Mesendoderm (in vitro differentiated cells): ENCODE results near the gene NKAPD1.

Experiments
- DNase-seq: peaks from one replicate; pipeline ENCODE4 v3.0.0; 2013
- H2AK5ac ChIP-seq: 2 replicates; pipeline ENCODE4 v1.6.1; 2013; ENCODE audit warnings: low read length, inconsistent platforms
- H2BK120ac ChIP-seq: 2 replicates; pipeline ENCODE4 v1.6.1; 2013; ENCODE audit warnings: low read depth, mild to moderate bottlenecking, low read length, moderate library complexity, mixed read lengths
- H2BK15ac ChIP-seq: replicated peaks from 2 replicates; pipeline ENCODE4 v1.6.1; 2013; ENCODE audit warnings: low read depth, mild to moderate bottlenecking, moderate library complexity
- H2BK5ac ChIP-seq: 2 replicates; pipeline ENCODE4 v1.6.1; 2013; ENCODE audit warnings: low read length, inconsistent platforms
- H3K18ac ChIP-seq: 2 replicates; pipeline ENCODE4 v1.6.1; 2013; ENCODE audit warnings: mild to moderate bottlenecking, low read length, mixed read lengths
- H3K23ac ChIP-seq: one replicate; pipeline ENCODE4 v1.6.1; 2013; ENCODE audit warnings: low read length
- H3K27ac ChIP-seq: 2 replicates; pipeline ENCODE4 v1.5.1; 2013; ENCODE audit warnings: low read depth, mild to moderate bottlenecking, inconsistent platforms, low read length, moderate library complexity
- H3K27me3 ChIP-seq: 2 replicates; pipeline ENCODE4 v1.6.1; 2013; ENCODE audit warnings: low read length, control low read depth, mild to moderate bottlenecking, inconsistent platforms; ENCODE audit not compliant: insufficient read depth, poor library complexity
- H3K36me3 ChIP-seq: 2 replicates; pipeline ENCODE4 v1.6.1; 2013; ENCODE audit warnings: low read length, inconsistent platforms; ENCODE audit not compliant: control insufficient read depth, insufficient read depth
- H3K4ac ChIP-seq: one replicate; pipeline ENCODE4 v1.6.1; 2013; ENCODE audit warnings: low read depth, mild to moderate bottlenecking, low read length, moderate library complexity
- H3K4me1 ChIP-seq: 2 replicates; pipeline ENCODE4 v1.6.1; 2013; ENCODE audit warnings: low read depth, low read length, inconsistent platforms; ENCODE audit not compliant: control insufficient read depth
- H3K4me2 ChIP-seq: 2 replicates; pipeline ENCODE4 v1.6.1; 2013; ENCODE audit warnings: low read length
- H3K4me3 ChIP-seq: 2 replicates; pipeline ENCODE4 v1.5.1; 2013; ENCODE audit warnings: mild to moderate bottlenecking, low read length
- H3K56ac ChIP-seq: one replicate; pipeline ENCODE4 v1.6.1; 2013; ENCODE audit warnings: low read length
- H3K79me1 ChIP-seq: 2 replicates; pipeline ENCODE4 v1.6.1; 2013; ENCODE audit warnings: low read length, inconsistent platforms
- H3K79me2 ChIP-seq: 2 replicates; pipeline ENCODE4 v1.6.1; 2013; ENCODE audit warnings: mild to moderate bottlenecking, low read length; ENCODE audit not compliant: control insufficient read depth, insufficient read depth
- H3K9ac ChIP-seq: 2 replicates; pipeline ENCODE4 v1.6.1; 2013; ENCODE audit warnings: low read length, inconsistent platforms
- H4K5ac ChIP-seq: one replicate; pipeline ENCODE4 v1.6.1; 2013; ENCODE audit warnings: low read length
- H4K8ac ChIP-seq: one replicate; pipeline ENCODE4 v1.6.1; 2013; ENCODE audit warnings: low read depth, mild to moderate bottlenecking, control low read depth, low read length, moderate library complexity
- WGBS: extraction: QIAGEN DNeasy Blood & Tissue Kit; methylation state at CpG from one replicate; pipeline ENCODE4 v1.1.7; 2013; ENCODE audit warnings: low lambda C conversion rate, missing lambda C conversion rate; ENCODE audit not compliant: insufficient coverage; ENCODE audit errors: extremely low coverage; 5-methylcytosine and 5-hydroxymethylcytosine counted together

Gene NKAPD1

GRCh38 chr11:112062923-112063322 lies 11.2 kb upstream of the NKAPD1 start:
- no peak overlapping the region for H2BK120ac ChIP-seq
- H2AK5ac ChIP-seq: no peak overlapping the region
- H3K36me3 ChIP-seq: peaks cover 4% of the 10 kb centered on the region
- no peak for DNase-seq
- no peak overlapping the region for H4K5ac ChIP-seq
- H4K8ac ChIP-seq: no peak overlapping the region
- no peak overlapping the region for H3K4me2 ChIP-seq
- no peak overlapping the region for H3K27ac ChIP-seq
- no peak overlapping the region for H3K56ac ChIP-seq
- H3K27me3 ChIP-seq: no peaks in the 10 kb centered on the region
- no peak overlapping the region for H3K23ac ChIP-seq
- H2BK15ac ChIP-seq: no peak overlapping the region
- H3K18ac ChIP-seq: no peak overlapping the region
- no peaks in the 10 kb centered on the region for H3K79me1 ChIP-seq
- H3K4ac ChIP-seq: no peak overlapping the region
- no peak overlapping the region for H3K4me3 ChIP-seq
- no peak overlapping the region for H3K9ac ChIP-seq
- no peak overlapping the region for H2BK5ac ChIP-seq
- no CpG with 5 or more reads among the region's 1 CpG for WGBS
- no peaks in the 10 kb centered on the region for H3K4me1 ChIP-seq
- no peaks in the 10 kb centered on the region for H3K79me2 ChIP-seq

- H3K27me3 ChIP-seq: no peaks in the 10 kb centered on the region
- no peak overlapping the region for H3K56ac ChIP-seq
- no peak overlapping the region for H3K4ac ChIP-seq
- no peak overlapping the region for H4K8ac ChIP-seq
- H2AK5ac ChIP-seq: no peak overlapping the region
- no peak overlapping the region for H2BK15ac ChIP-seq
- no peak overlapping the region for H4K5ac ChIP-seq
- no peak overlapping the region for H3K9ac ChIP-seq
- H3K36me3 ChIP-seq: peaks cover 9% of the 10 kb centered on the region
- H2BK120ac ChIP-seq: no peak overlapping the region
- H3K18ac ChIP-seq: no peak overlapping the region
- no peak overlapping the region for H3K4me2 ChIP-seq
- peaks cover 12% of the 10 kb centered on the region for H3K79me1 ChIP-seq
- H3K4me3 ChIP-seq: no peak overlapping the region
- H2BK5ac ChIP-seq: no peak overlapping the region
- no peak overlapping the region for H3K27ac ChIP-seq
- no peak overlapping the region for H3K23ac ChIP-seq
- no peaks in the 10 kb centered on the region for H3K4me1 ChIP-seq
- no peak for DNase-seq
- WGBS: no CpG with 5 or more reads among the region's 4 CpGs
- H3K79me2 ChIP-seq: peaks cover 20% of the 10 kb centered on the region
Observed at GRCh38 chr11:112082729-112083128, 8.6 kb downstream of the NKAPD1 start.

DNA sequence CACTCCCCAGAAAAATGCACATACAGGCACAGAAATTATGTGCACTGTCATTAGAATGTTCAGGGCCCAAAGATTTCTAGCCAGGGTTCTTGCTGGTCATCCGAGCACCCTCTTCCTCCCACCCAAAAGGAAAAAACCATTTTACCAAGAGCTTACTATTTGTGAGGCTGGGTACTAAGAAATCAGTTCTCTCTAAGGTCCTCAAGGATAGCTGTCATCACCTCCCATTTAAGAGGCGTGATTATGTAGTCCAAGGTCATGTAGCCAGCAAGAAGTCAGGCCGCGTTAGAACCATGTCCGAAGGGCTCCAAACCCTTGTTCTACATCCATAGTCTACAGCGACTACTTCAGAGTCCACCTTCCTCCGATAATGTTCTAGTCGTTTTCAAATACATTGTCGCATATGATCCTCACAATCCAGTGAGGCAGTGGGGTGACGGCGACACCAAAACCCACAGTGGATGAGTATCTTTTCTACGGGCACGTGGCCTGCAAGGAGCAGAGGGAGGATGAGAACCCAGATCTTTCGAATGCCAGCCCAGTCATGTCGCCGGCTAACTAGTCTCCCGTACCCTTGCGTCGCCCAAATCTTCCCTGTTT lies 11.8 kb downstream of the NKAPD1 start:
- no peak overlapping the region for H3K27ac ChIP-seq
- peaks cover 6% of the 10 kb centered on the region for H3K36me3 ChIP-seq
- peaks cover 22% of the 10 kb centered on the region for H3K79me2 ChIP-seq
- H3K9ac ChIP-seq: peak overlapping the region; percentile 94
- no peak overlapping the region for H4K5ac ChIP-seq
- no peaks in the 10 kb centered on the region for H3K27me3 ChIP-seq
- H4K8ac ChIP-seq: no peak overlapping the region
- no peak overlapping the region for H3K23ac ChIP-seq
- peak overlapping the region; percentile 90 for H3K4me3 ChIP-seq
- H2BK15ac ChIP-seq: no peak overlapping the region
- H2AK5ac ChIP-seq: no peak overlapping the region
- no peak overlapping the region for H2BK5ac ChIP-seq
- no peak overlapping the region for H3K18ac ChIP-seq
- peak overlapping the region; percentile 69 for H3K4me2 ChIP-seq
- no CpG with 5 or more reads among the region's 19 CpGs for WGBS
- no peaks in the 10 kb centered on the region for H3K4me1 ChIP-seq
- peak; percentile 36 for DNase-seq
- no peak overlapping the region for H2BK120ac ChIP-seq
- peak overlapping the region; percentile 96 for H3K56ac ChIP-seq
- H3K4ac ChIP-seq: peak overlapping the region; percentile 76
- peaks cover 13% of the 10 kb centered on the region for H3K79me1 ChIP-seq

- Histone ChIP-seq H3K27me3 (no peaks in the 10 kb centered on the region), H3K27ac (no peak within 1 kb of the TSS), H4K8ac (no peak within 1 kb of the TSS)
Observed at GRCh38 chr11:112086422-112087191, 12.5 kb downstream of the NKAPD1 start, which contains the start of the genes SDHD and TIMM8B. Gene SDHD, plus strand, starts transcription at chr11:112086873. Its CDS starts 35 bp downstream, at chr11:112086908. Gene TIMM8B, minus strand, starts transcription at chr11:112086756. Its CDS starts 33 bp downstream, at chr11:112086723.

GRCh38 chr11:112087212-112087611 lies 13.1 kb downstream of the NKAPD1 start:
- peaks cover 6% of the 10 kb centered on the region for H3K36me3 ChIP-seq
- DNase-seq: peak; percentile 1
- peak overlapping the region; percentile 68 for H3K4me2 ChIP-seq
- H3K18ac ChIP-seq: no peak overlapping the region
- no peak overlapping the region for H3K27ac ChIP-seq
- H3K56ac ChIP-seq: peak overlapping the region; percentile 95
- no peak overlapping the region for H2BK15ac ChIP-seq
- peak overlapping the region; percentile 92 for H3K9ac ChIP-seq
- H3K79me2 ChIP-seq: peaks cover 22% of the 10 kb centered on the region
- no peaks in the 10 kb centered on the region for H3K4me1 ChIP-seq
- H2BK120ac ChIP-seq: no peak overlapping the region
- no peaks in the 10 kb centered on the region for H3K27me3 ChIP-seq
- H2BK5ac ChIP-seq: no peak overlapping the region
- no CpG with 5 or more reads among the region's 10 CpGs for WGBS
- no peak overlapping the region for H2AK5ac ChIP-seq
- H3K4ac ChIP-seq: no peak overlapping the region
- peaks cover 13% of the 10 kb centered on the region for H3K79me1 ChIP-seq
- peak overlapping the region; percentile 93 for H3K4me3 ChIP-seq
- no peak overlapping the region for H3K23ac ChIP-seq
- H4K8ac ChIP-seq: no peak overlapping the region
- H4K5ac ChIP-seq: peak overlapping the region; percentile 10

More at GRCh38 chr11:112086422-112087191, 12.5 kb downstream of the NKAPD1 start, which contains the start of the genes SDHD and TIMM8B:
- no peak within 1 kb of the TSS for H2BK5ac ChIP-seq
- peak within 1 kb of the TSS; percentile 69 for H3K4me2 ChIP-seq
- peak; percentile 99 for DNase-seq
- H2BK120ac ChIP-seq: no peak within 1 kb of the TSS
- no peak within 1 kb of the TSS for H3K23ac ChIP-seq
- peak within 1 kb of the TSS; percentile 5 for H3K18ac ChIP-seq
- no CpG with 5 or more reads among the region's 45 CpGs for WGBS
- H3K56ac ChIP-seq: peak within 1 kb of the TSS; percentile 96
- peak within 1 kb of the TSS; percentile 76 for H3K4ac ChIP-seq
- peaks cover 22% of the 10 kb centered on the region for H3K79me2 ChIP-seq
- peak within 1 kb of the TSS; percentile 10 for H4K5ac ChIP-seq
- peak within 1 kb of the TSS; percentile 93 for H3K4me3 ChIP-seq
- no peak within 1 kb of the TSS for H2BK15ac ChIP-seq
- H2AK5ac ChIP-seq: no peak within 1 kb of the TSS
- H3K9ac ChIP-seq: peak within 1 kb of the TSS; percentile 94
- peaks cover 13% of the 10 kb centered on the region for H3K79me1 ChIP-seq
- peaks cover 6% of the 10 kb centered on the region for H3K36me3 ChIP-seq
- H3K4me1 ChIP-seq: no peaks in the 10 kb centered on the region
